CD14-positive monocyte (primary cell): ENCODE measurements around the gene ULK4. TPM values are rescaled to one million over a fixed set of nuclear protein-coding genes. Genes with fewer than 3 reads are reported as not detected.

Experiments used
- DNase-seq, 3 donors: peaks; one replicate each; pipeline ENCODE4 v3.0.0-alpha.2; 2011 to 2022
- H2AFZ ChIP-seq: 2 replicates; pipeline ENCODE4 v1.6.0; 2012; ENCODE audit warnings: mild to moderate bottlenecking, low read depth, low read length, inconsistent platforms; ENCODE audit not compliant: insufficient read depth, poor library complexity, severe bottlenecking
- H3K27ac ChIP-seq, 2 donors: 1 replicate in 1 of 2; 2 replicates in 1 of 2; pipeline ENCODE4 v1.5.1; 2012 to 2013; ENCODE audit warnings: low read length in 2 of 2, control low read depth in 1 of 2, inconsistent platforms in 1 of 2, low read depth in 1 of 2, mild to moderate bottlenecking in 1 of 2
- H3K27me3 ChIP-seq, 2 donors: one replicate each; pipeline versions ENCODE4 v1.6.0 to v1.6.1; 2011 to 2013; ENCODE audit warnings: low read length in 2 of 2; ENCODE audit not compliant: control insufficient read depth in 2 of 2, insufficient read depth in 2 of 2
- H3K36me3 ChIP-seq, 2 donors: replicated peaks in 1 of 2; 1 replicate in 1 of 2; 2 replicates in 1 of 2; pipeline versions ENCODE4 v1.5.1 to v1.6.1; 2012 to 2013; ENCODE audit warnings: low read length in 2 of 2, control low read depth in 1 of 2, inconsistent platforms in 1 of 2, mild to moderate bottlenecking in 1 of 2; ENCODE audit not compliant: insufficient read depth in 2 of 2, control insufficient read depth in 1 of 2
- H3K4me1 ChIP-seq, 2 donors: 1 replicate in 1 of 2; 2 replicates in 1 of 2; pipeline versions ENCODE4 v1.5.1 to v1.6.1; 2012 to 2013; ENCODE audit warnings: low read length in 2 of 2, control low read depth in 1 of 2, inconsistent platforms in 1 of 2, mild to moderate bottlenecking in 1 of 2, moderate library complexity in 1 of 2; ENCODE audit not compliant: insufficient read depth in 2 of 2, control insufficient read depth in 1 of 2
- H3K4me2 ChIP-seq: replicated peaks from 2 replicates; pipeline ENCODE3; 2012; ENCODE audit warnings: low read length, moderate library complexity, mild to moderate bottlenecking; ENCODE audit not compliant: poor library complexity, severe bottlenecking; ENCODE audit errors: extremely low read depth
- H3K4me3 ChIP-seq, 3 experiments: fragments of 200-600 bp in 1 of 3; sonication (generic) in 1 of 3; replicated peaks in 1 of 3; 1 replicate in 2 of 3; 2 replicates in 1 of 3; pipeline ENCODE4 v1.5.1; 2011 to 2013; ENCODE audit warnings: low read length in 3 of 3, mild to moderate bottlenecking in 3 of 3, control low read depth in 2 of 3, low read depth in 2 of 3, inconsistent platforms in 1 of 3, moderate library complexity in 1 of 3
- H3K79me2 ChIP-seq: 2 replicates; pipeline ENCODE4 v1.6.0; 2012; ENCODE audit warnings: mild to moderate bottlenecking, control low read depth, inconsistent platforms, low read length, moderate library complexity; ENCODE audit not compliant: insufficient read depth
- H3K9ac ChIP-seq: 2 replicates; pipeline ENCODE4 v1.6.0; 2017; ENCODE audit warnings: low read length, mild to moderate bottlenecking; ENCODE audit not compliant: insufficient read depth, poor library complexity, severe bottlenecking
- H3K9me3 ChIP-seq, 2 donors: replicated peaks in 1 of 2; 1 replicate in 1 of 2; 2 replicates in 1 of 2; pipeline versions ENCODE4 v1.5.1 to v1.6.1; 2012 to 2013; ENCODE audit warnings: low read length in 2 of 2, control low read depth in 1 of 2; ENCODE audit not compliant: control insufficient read depth in 1 of 2, insufficient read depth in 1 of 2
- H4K20me1 ChIP-seq: 2 replicates; pipeline ENCODE4 v1.6.0; 2012; ENCODE audit warnings: mild to moderate bottlenecking, low read length, control low read depth, moderate library complexity; ENCODE audit not compliant: insufficient read depth
- H3K27ac Mint-ChIP-seq, 7 donors: one replicate each; pipeline ENCODE4 v1.8.0; 2020; ENCODE audit warnings: mild to moderate bottlenecking in 7 of 7, mixed read lengths in 7 of 7, moderate library complexity in 6 of 7, inconsistent platforms in 2 of 7
- H3K27me3 Mint-ChIP-seq, 3 donors: one replicate each; pipeline ENCODE4 v1.8.0; 2021 to 2022; ENCODE audit warnings: low read depth in 3 of 3, mild to moderate bottlenecking in 3 of 3, mixed read lengths in 3 of 3, moderate library complexity in 3 of 3, inconsistent platforms in 1 of 3
- H3K36me3 Mint-ChIP-seq, 2 donors: one replicate each; pipeline ENCODE4 v1.8.0; 2020; ENCODE audit warnings: mixed read lengths in 2 of 2, inconsistent platforms in 1 of 2, mild to moderate bottlenecking in 1 of 2
- H3K4me1 Mint-ChIP-seq: one replicate; pipeline ENCODE4 v1.8.0; 2020; ENCODE audit warnings: mild to moderate bottlenecking, mixed read lengths
- H3K4me3 Mint-ChIP-seq, 2 donors: one replicate each; pipeline ENCODE4 v1.8.0; 2020; ENCODE audit warnings: mild to moderate bottlenecking in 2 of 2, mixed read lengths in 2 of 2, moderate library complexity in 1 of 2
- H3K9me3 Mint-ChIP-seq, 7 donors: one replicate each; pipeline ENCODE4 v1.8.0; 2020 to 2022; ENCODE audit warnings: mixed read lengths in 7 of 7, mild to moderate bottlenecking in 6 of 7, moderate library complexity in 6 of 7, inconsistent platforms in 2 of 7
- CTCF ChIP-seq: fragments of 200-600 bp; IDR thresholded peaks from one replicate; pipeline ENCODE4 v1.8.0; 2022; ENCODE audit warnings: antibody characterized with exemption, mild to moderate bottlenecking
- WGBS: methylation state at CpG from one replicate; pipeline ENCODE4 v1.1.5; 2013; ENCODE audit warnings: missing lambda C conversion rate; ENCODE audit not compliant: insufficient coverage; 5-methylcytosine and 5-hydroxymethylcytosine counted together
- intact Hi-C, 2 donors: fragments of 100-400 bp; cut with micrococcal nuclease; formaldehyde crosslinking; loops; one replicate each; pipeline versions ENCODE4 v1.15.0 to v1.15.1; 2023
- polyA plus RNA-seq, 3 donors: library from polyadenylated mRNA; depleted of rRNA in 1 of 3; unstranded in 2 of 3; stranded (reverse) in 1 of 3; fragments of 300-500 nt in 2 of 3; fragments of >200 nt in 1 of 3; fragmentation: Illumina TruSeq in 2 of 3; gene quantifications; 1 replicate in 2 of 3; 2 replicates in 1 of 3; pipeline ENCODE4 v1.2.3, GENCODE V29; 2012 to 2021

The ULK4 gene
- polyA plus RNA-seq, 3 donors: 6.7 to 14.0 (median 11.8) TPM

- H2AFZ ChIP-seq: no peak overlapping the region
- DNase-seq: no peak
- intact Hi-C loops: no loop called here
- H3K9ac ChIP-seq: no peak overlapping the region
- no peak overlapping the region for H3K27ac Mint-ChIP-seq
- H3K36me3 ChIP-seq: no peaks in the 10 kb centered on the region
- TF ChIP-seq CTCF: no peak
- no peak overlapping the region for H3K4me3 ChIP-seq
- H3K4me3 Mint-ChIP-seq: no peak overlapping the region
- no peaks in the 10 kb centered on the region for H3K27me3 Mint-ChIP-seq
- no peaks in the 10 kb centered on the region for H3K79me2 ChIP-seq
- H3K4me1 ChIP-seq: no peaks in the 10 kb centered on the region
- WGBS: no CpG with 5 or more reads among the region's 1 CpG
- H3K9me3 ChIP-seq: no peaks in the 10 kb centered on the region
- H3K4me2 ChIP-seq: no peak overlapping the region
- H3K4me1 Mint-ChIP-seq: peaks cover 4% of the 10 kb centered on the region
- H4K20me1 ChIP-seq: no peaks in the 10 kb centered on the region
- no peaks in the 10 kb centered on the region for H3K27me3 ChIP-seq
- no peaks in the 10 kb centered on the region for H3K9me3 Mint-ChIP-seq
- H3K36me3 Mint-ChIP-seq: no peaks in the 10 kb centered on the region
- no peak overlapping the region for H3K27ac ChIP-seq
Observed at GRCh38 chr3:41603807-41604206, 358.1 kb downstream of the ULK4 start.

GRCh38 chr3:41602121-41602520, 359.8 kb downstream of the ULK4 start:
- H2AFZ ChIP-seq: no peak overlapping the region
- H3K27me3 ChIP-seq: no peaks in the 10 kb centered on the region
- no peaks in the 10 kb centered on the region for H3K9me3 ChIP-seq
- H3K4me2 ChIP-seq: no peak overlapping the region
- H3K36me3 ChIP-seq: no peaks in the 10 kb centered on the region
- no peak overlapping the region for H3K4me3 Mint-ChIP-seq
- H3K9me3 Mint-ChIP-seq: peaks cover 0 to 2% (median 0%) of the 10 kb centered on the region in 7 donors
- no peaks in the 10 kb centered on the region for H4K20me1 ChIP-seq
- TF ChIP-seq CTCF: no peak
- H3K79me2 ChIP-seq: no peaks in the 10 kb centered on the region
- no peak for DNase-seq
- no peak overlapping the region for H3K27ac ChIP-seq
- H3K27me3 Mint-ChIP-seq: no peaks in the 10 kb centered on the region
- H3K4me1 Mint-ChIP-seq: peaks cover 4% of the 10 kb centered on the region
- no peak overlapping the region for H3K9ac ChIP-seq
- no peak overlapping the region for H3K4me3 ChIP-seq
- H3K36me3 Mint-ChIP-seq: no peaks in the 10 kb centered on the region
- no peaks in the 10 kb centered on the region for H3K4me1 ChIP-seq
- H3K27ac Mint-ChIP-seq: peak overlapping the region in 1 of 7 donors; percentile 21
- intact Hi-C loops: no loop called here
